ENCODE data around the gene PIGL. TPM values are rescaled to one million over a fixed set of nuclear protein-coding genes. Genes with fewer than 3 reads are reported as not detected.
"Not testable (repeated sequence)": the region's sequence is repeated elsewhere in the genome, so short reads cannot be mapped to it uniquely, and the experiment has no call there.

The PIGL gene
- total RNA-seq, 1 donor from 2014 or later: 31.1 TPM

GRCh38 chr17:16294560-16294959 lies 77.5 kb downstream of the PIGL start:
- no peaks in the 10 kb centered on the region for H3K36me3 ChIP-seq (ENCODE audit: control insufficient read depth, insufficient read depth, low read length)
- FAIRE-seq: peak; percentile 18
- no peak overlapping the region for H3K4me3 ChIP-seq (ENCODE audit: low read depth, low read length)
- TF ChIP-seq CTCF (IDR thresholded peaks at IDR 0.05; ENCODE audit: insufficient read depth, low read length, severe bottlenecking): no peak
- no peak for DNase-seq (ENCODE audit: low read depth)
- H3K27me3 ChIP-seq (ENCODE audit: control insufficient read depth, insufficient read depth, low read length): no peaks in the 10 kb centered on the region

GRCh38 chr17:16296072-16296471 lies 79.1 kb downstream of the PIGL start:
- H3K27me3 ChIP-seq (ENCODE audit: control insufficient read depth, insufficient read depth, low read length); FAIRE-seq; H3K4me3 ChIP-seq (ENCODE audit: low read depth, low read length); H3K36me3 ChIP-seq (ENCODE audit: control insufficient read depth, insufficient read depth, low read length): not testable (repeated sequence)
- DNase-seq (ENCODE audit: low read depth): peak; percentile 70

GRCh38 chr17:16297367-16298139 lies 80.5 kb downstream of the PIGL start:
- Histone ChIP-seq H3K4me3 (ENCODE audit: low read depth, low read length) (no peak overlapping the region), H3K27me3 (ENCODE audit: control insufficient read depth, insufficient read depth, low read length) (no peaks in the 10 kb centered on the region), H3K36me3 (ENCODE audit: control insufficient read depth, insufficient read depth, low read length) (no peaks in the 10 kb centered on the region)
- peak; percentile 80 for FAIRE-seq
- no peak for DNase-seq (ENCODE audit: low read depth)
- TF ChIP-seq CTCF (IDR thresholded peaks at IDR 0.05; ENCODE audit: insufficient read depth, low read length, severe bottlenecking): no peak

- no peak for FAIRE-seq
- H3K4me3 ChIP-seq (ENCODE audit: low read depth, low read length): no peak overlapping the region
- no peaks in the 10 kb centered on the region for H3K27me3 ChIP-seq (ENCODE audit: control insufficient read depth, insufficient read depth, low read length)
- no peak for DNase-seq (ENCODE audit: low read depth)
- no peaks in the 10 kb centered on the region for H3K36me3 ChIP-seq (ENCODE audit: control insufficient read depth, insufficient read depth, low read length)
- TF ChIP-seq CTCF (IDR thresholded peaks at IDR 0.05; ENCODE audit: insufficient read depth, low read length, severe bottlenecking): no peak
These were observed 81.2 kb downstream of the PIGL start for GRCh38 chr17:16298140-16298662.

GRCh38 chr17:16300554-16300953 lies 83.5 kb downstream of the PIGL start:
- H3K36me3 ChIP-seq (ENCODE audit: control insufficient read depth, insufficient read depth, low read length): no peaks in the 10 kb centered on the region
- DNase-seq (ENCODE audit: low read depth) (no peak), FAIRE-seq (no peak)
- no peak for TF ChIP-seq CTCF (IDR thresholded peaks at IDR 0.05; ENCODE audit: insufficient read depth, low read length, severe bottlenecking)
- H3K27me3 ChIP-seq (ENCODE audit: control insufficient read depth, insufficient read depth, low read length): no peaks in the 10 kb centered on the region
- H3K4me3 ChIP-seq (ENCODE audit: low read depth, low read length): no peak overlapping the region

- Histone ChIP-seq H3K27me3 (ENCODE audit: control insufficient read depth, insufficient read depth, low read length) (no peaks in the 10 kb centered on the region), H3K4me3 (ENCODE audit: low read depth, low read length) (no peak overlapping the region), H3K36me3 (ENCODE audit: control insufficient read depth, insufficient read depth, low read length) (no peaks in the 10 kb centered on the region)
- no peak for TF ChIP-seq CTCF (IDR thresholded peaks at IDR 0.05; ENCODE audit: insufficient read depth, low read length, severe bottlenecking)
- peak; percentile 59 for DNase-seq (ENCODE audit: low read depth)
- FAIRE-seq: no peak
These were observed 85.2 kb downstream of the PIGL start for GRCh38 chr17:16301963-16302855.
